GM19438 (cell line): ENCODE measurements around the gene CRYBG3.
A peak's percentile ranks its signal among the peaks of the same experiment; 100 is the strongest.
"Not testable (repeated sequence)": the region's sequence is repeated elsewhere in the genome, so short reads cannot be mapped to it uniquely, and the experiment has no call there.

Experiments used
- ATAC-seq: cut with Tn5 transposase; IDR thresholded peaks from one replicate; pipeline ENCODE4 v1.9.1; 2021; ENCODE audit warnings: low read depth; ENCODE audit not compliant: unreplicated experiment

Gene CRYBG3

DNA sequence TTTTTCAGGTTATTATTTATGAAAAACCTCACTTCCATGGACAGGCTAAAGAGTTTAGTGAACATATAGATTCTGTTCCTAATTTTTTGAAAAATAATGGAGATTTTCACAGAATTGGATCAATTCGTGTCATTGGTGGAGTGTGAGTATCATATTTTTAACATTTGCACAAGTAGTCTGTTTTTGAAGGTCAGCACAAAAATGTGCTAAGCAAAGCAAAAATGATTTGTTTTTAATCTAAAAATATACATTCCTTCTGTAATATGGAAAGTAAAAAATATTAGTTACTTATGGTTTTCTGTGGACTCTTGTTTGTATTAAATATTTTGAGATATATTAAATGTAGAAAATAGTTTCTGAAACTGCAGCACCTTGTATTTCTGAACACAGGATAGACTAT lies 71.0 kb downstream of the CRYBG3 start:
- no peak for ATAC-seq

DNA sequence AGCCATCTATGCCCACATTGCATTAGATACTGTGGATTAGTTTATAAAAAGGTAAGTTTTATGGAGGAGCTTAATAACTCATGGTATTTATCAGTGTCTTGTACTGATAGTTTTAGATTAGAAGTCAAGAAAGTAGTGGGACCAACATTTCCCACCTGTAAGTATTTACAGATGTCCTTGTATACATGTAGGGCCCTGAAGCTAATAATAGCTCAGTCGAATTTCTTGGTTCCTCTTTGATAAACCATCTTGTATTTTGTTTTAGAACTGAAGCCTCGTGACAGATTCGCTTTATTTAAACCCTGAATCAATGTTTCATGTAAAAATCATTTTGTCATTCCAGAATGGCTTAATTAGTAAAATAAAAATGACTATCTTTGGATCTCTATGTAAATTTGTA lies 73.4 kb downstream of the CRYBG3 start:
- peak; percentile 79 for ATAC-seq

DNA sequence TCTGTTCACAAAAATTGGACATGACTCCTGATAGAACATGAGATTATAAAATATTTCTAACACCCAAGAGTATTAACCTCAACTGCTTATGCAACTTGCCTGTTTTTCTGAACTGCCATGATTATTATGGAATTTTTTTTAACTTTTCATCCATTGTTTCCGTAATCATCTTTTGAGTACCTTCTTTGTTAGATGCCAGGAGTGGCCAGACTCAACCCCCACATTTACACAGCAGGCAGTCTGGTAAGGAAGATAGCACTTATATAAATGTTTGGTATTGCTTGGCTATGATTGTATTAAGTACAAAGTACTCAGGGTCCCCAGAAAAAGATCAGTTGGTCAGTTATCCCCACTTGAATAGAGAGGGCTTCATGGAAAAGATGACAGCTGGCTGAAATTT lies 74.3 kb downstream of the CRYBG3 start:
- no peak for ATAC-seq

DNA sequence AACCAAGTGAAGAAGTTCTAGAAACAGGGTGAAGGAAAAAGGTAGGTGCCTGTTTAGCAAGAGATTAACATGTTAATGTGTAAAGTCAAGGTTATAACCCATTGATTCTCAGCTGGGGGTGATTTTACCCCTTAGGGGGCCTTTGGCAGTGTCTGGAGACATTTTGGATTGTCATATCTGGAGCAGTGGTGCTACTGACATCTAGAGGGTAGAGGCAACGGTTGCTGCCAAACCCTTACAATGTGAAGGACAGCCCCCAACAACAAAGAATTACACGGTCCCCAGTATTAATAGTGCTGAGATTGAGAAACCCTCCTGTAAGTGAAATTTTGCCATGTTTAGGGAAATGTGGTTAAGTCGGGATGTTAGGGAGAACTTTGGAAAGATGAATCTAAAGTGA lies 74.7 kb downstream of the CRYBG3 start:
- ATAC-seq, result no peak

DNA sequence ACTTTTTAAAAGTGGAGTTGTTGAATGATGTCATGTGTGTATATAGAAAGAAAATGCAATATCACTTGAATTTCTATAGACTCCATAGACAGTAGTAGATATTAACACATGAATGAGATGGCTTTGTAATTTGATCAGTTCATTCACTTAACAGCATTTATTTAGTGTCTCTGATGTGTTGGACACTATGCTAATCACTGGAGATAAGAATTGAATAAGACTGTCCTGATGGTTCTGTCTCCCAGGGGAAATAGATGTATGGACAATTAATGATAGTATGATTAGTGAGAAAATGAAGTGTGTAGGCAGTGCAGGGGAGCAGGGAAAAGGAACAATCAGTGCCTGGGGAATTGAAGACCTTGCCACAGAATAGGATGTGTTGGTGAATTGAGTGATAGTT lies 77.5 kb downstream of the CRYBG3 start:
- no peak for ATAC-seq

DNA sequence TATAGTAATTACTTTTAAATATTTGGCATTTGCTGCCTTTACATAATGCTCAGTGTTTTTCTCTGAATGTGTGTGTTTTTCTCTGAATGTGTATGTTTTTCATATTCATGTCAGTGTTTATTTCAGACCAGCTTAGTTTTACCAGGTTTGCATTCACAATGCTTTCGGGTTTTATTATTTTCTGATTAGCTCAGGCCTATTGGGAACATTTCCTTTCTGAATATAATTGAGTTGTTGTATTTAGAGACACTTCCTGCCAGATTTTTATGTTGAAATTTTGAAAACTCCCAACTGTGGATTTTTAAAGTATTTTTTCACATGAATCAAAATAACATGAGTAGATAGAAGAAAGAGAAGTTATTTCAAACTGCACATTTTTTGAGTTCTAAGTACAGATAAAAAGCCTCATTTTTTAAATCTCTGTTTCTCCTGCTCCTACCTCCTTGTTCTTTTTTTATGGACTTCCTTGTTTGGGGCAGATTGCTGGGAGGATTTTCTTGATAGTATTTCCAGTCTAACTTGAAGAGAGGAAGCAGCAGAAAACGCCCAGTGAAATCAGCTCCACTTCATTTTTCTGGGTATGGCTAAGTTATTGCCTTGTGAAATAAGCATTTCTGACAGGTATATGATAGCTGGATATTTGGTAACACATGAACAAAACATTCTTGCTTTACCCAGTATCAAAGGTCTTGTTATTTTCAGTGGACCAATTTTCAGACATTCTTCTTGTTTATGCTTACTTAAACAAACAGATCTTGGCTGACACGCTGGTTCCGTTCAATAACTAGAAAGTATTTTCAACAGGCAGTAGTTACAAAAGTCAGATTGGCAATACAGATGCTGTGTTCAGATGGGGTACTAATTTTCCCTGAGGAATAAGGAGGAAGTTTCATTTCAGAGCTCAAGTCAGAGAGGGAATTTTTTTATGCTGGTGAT lies 79.8 kb downstream of the CRYBG3 start:
- ATAC-seq, result no peak

DNA sequence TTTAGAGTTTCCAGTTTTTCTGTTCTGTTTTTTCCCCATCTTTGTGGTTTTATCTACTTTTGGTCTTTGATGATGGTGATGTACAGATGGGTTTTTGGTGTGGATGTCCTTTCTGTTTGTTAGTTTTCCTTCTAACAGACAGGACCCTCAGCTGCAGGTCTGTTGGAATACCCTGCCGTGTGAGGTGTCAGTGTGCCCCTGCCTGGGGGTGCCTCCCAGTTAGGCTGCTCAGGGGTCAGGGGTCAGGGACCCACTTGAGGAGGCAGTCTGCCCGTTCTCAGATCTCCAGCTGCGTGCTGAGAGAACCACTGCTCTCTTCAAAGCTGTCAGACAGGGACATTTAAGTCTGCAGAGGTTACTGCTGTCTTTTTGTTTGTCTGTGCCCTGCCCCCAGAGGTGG lies 88.0 kb downstream of the CRYBG3 start:
- not testable (repeated sequence) for ATAC-seq

DNA sequence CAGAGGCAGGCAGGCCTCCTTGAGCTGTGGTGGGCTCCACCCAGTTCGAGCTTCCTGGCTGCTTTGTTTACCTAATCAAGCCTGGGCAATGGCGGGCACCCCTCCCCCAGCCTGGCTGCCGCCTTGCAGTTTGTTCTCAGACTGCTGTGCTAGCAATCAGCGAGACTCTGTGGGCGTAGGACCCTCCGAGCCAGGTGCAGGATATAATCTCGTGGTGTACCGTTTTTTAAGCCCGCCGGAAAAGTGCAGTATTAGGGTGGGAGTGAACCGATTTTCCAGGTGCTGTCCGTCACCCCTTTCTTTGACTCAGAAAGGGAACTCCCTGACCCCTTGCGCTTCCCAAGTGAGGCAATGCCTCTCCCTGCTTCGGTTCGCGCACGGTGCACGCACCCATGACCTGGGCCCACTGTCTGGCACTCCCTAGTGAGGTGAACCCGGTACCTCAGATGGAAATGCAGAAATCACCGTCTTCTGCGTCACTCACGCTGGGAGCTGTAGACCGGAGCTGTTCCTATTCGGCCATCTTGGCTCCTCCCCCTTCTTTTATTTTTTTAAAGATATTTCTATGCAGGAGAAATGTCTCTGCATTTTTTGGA lies 88.5 kb downstream of the CRYBG3 start:
- ATAC-seq, result not testable (repeated sequence)

DNA sequence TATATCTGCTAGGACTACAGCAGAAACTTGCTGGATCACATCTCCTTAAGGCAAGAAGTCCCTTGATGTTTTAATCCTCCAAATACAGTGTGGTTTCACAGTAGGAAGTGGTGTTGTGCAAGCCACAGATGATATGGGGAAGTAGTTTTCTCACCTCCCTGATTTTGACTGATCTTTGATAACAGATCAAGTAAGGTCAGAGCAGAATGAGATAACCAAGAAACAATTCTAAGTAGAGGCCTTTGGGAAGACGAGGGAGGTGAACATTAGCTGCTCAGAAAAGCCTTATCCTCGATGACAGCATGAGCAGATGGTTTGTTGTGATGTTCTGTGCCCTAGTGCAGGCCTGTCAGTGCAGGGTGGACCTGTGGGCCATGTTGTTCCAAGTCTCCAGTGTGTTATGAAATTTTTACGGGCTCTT lies 89.1 kb downstream of the CRYBG3 start:
- ATAC-seq, result no peak

DNA sequence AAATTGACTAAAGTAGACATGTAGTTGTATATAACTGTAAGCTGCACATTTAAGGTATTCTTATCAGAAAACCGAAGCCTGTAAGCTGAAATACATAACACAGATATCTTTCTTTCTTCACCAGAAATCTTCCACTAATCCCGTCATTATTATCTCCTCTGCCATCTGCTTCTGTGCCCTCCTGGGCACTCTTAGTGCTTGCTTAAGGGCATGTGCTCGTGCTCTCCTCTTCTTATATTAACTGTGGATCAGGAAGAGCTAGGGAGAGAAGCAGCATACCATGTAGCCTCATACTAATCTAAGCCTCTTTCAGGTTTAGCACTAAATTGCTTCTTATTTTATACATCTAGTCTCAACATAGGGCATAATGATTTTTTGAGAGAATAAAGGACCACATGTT lies 89.6 kb downstream of the CRYBG3 start:
- no peak for ATAC-seq

DNA sequence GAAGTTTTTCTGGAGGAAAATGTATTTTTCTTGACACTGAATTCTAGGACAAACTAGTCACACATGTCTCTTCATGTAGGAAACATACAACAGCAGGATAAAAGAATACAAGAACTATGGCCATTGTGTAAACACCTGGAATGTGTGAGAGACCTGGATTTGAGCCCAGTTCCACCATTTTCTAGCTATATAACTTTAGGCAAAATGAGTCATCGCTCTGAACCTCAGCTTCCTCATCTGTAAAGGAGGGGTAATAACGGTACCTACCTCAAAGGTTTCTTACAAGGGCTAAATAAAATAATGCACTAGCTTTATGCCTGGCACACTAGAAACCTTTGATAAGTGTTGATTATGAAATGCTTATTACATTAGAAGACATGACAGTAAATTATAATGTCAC lies 92.6 kb downstream of the CRYBG3 start:
- no peak for ATAC-seq

DNA sequence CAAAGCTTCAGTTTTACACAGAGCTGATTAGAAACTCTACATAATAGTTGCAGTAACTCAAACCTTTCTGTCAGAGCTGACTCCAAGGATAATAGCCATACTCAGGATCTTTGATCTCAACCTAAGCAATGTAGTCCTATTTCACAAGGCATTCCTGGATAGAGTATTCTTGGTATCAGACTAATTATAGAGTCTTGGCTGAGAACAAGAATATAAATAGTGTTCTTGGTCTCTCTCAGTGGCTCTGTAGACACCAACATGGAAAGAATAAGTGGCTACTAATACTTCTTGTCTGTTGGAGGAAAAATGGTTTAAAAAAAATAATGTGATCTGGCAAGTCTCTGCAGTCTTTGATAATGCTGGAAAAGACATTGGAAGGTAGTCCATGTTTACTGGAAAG lies 94.8 kb downstream of the CRYBG3 start:
- ATAC-seq, result no peak

DNA sequence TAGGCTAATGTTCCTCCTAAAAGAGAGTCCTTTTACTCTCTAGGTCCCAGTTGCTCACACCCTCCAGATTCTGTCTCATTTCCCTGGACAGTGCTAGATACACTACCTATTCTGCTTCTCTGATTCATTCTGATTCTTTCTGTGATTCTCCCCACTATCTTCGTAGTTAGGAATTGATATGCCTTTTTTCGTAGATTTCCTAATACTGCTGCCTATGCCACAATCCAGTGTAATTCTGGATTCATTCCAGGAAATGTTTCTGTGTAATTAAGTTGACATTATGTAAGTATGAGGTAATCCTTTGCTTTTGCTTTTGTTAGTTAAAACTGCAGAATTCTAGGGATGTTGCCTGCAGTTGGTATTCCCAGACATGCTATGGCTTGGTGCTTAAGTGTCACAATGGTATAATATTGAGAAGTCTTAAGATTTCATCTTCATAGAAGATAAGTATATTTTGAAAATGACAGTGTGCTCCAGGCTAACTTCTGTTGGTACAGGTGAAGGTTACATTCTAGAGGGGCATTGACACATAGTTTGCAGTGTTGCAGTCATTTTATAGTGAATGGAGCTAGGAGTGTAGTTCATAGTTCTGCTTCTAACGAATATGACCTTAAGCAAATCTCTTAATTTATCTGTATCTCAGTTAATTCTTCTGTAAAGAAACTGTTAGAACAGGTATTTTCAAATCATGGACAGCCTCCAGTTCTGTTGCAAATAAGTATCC lies 96.2 kb downstream of the CRYBG3 start:
- ATAC-seq, result no peak

DNA sequence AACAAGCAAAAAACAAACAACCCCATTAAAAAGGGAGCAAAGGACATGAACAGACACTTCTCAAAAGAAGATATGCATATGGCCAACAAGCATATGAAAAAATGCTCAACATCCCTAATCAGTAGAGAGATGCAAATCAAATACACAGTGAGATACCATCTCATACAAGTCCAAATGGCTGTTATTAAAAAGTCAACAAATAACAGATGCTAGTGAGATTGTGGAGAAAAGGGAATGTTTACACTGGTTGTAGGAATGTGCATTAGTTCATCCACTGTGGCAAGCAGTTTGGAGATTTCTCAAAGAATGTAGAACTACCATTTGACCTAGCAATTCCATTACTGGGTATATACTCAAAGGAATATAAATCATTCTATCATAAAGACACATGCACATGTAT lies 105.9 kb downstream of the CRYBG3 start:
- no peak for ATAC-seq

DNA sequence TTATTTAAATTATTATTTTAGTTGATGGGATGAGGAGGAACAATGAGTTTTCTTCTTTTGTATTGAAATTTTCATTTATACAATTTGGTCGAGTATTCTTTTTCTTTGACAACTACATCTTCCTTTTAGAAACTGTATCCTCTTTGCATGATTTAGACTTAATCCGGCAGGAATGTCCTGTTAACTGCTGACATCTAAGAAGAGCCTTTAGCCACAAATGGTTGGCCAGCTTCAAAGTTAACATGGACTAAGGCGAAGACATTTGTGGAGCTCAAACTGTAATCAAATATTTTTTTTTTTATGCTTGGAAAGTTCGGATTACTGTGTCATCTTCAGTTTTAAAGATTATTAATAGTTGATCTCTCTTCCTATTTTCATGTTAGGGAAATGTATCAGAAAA lies 107.2 kb downstream of the CRYBG3 start:
- ATAC-seq, result no peak

DNA sequence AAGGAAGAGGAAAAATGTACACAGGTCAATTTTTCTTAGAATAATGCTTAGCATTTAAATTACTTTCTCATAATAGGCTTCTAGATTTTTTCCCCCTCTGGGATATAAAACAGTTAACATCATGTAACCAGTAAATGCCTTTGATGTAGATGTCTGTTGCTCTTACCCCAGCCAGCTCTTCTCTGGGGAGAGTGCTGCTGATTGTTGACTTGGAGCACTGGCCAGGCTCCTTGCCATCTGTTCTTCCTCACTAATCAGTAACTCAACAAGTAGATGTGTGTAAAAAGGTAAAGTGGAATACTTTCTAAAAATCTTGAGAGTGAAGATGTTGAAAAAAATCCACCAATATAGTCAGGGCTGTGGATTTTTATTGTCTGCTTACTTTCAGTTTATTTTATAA lies 108.2 kb downstream of the CRYBG3 start:
- no peak for ATAC-seq

DNA sequence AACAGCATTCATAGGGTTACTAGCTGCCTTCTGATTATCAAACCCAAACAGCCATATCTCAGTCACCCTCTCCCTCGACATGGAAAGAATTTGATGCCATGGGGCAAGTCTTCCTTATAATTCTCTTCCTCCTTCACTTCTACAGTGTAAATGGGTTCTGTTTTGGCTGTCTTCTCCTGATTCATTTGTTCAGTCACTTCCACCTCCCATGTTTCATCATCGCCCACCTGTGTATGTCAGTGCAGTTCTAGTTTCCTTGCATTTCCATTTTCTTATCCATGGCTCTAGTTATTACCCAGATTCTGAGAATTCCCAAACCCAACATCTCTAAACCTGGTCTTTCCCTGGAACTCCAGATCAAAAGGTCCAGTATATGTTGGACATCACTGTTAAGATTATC lies 109.4 kb downstream of the CRYBG3 start:
- no peak for ATAC-seq

DNA sequence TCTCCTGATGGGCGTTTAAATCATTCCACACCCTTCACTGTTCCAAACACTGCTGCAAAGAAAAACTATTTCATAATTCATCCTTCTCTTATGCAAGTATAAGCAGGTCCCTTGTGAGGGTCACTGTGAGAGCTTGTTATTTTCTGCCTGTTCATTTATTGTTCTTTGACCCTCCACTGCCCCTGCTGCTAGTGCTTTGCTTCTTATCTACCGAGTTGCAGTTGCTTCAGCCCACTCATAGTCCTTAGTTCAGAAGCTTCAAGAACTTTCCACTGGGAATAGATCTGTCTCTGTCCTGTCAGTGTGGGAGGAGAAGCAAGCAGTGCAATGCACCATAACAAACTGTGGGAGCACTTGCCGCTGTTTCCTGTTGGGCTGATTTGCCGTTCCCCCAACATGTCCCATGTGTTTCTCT lies 110.6 kb downstream of the CRYBG3 start:
- ATAC-seq, result no peak

DNA sequence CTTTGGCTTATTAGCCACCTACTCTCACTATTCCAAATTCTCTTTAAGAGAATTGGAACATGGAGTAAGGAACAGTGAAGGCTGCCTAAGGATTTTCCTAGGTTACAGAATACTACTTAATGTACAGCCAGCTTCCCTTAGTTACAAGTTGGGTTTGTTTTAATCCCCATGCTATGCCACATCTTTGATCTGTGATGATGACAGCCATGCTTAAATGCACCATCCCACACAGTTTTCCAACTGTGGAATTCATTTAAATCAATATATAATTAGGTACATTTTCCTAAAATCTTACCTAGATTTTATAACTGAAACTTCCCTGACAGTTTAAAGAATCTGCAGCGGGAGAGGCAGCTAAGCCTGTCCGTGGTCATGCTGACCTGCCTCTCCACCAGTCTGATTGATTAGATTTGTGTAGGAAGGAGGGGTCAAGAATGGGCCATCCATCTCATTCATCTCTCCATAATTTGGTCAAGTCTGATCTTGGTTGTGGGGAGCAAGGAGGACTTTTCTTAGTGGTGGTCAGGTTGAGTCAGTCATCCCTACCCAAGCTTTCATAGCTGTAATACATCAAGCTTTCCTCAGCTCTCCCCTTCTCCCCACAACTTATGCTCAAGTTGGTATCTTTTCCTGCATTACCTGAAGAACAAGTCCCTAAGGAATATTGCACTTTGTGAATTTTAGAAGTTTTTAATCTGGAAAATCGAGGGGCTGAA lies 113.3 kb downstream of the CRYBG3 start:
- no peak for ATAC-seq

DNA sequence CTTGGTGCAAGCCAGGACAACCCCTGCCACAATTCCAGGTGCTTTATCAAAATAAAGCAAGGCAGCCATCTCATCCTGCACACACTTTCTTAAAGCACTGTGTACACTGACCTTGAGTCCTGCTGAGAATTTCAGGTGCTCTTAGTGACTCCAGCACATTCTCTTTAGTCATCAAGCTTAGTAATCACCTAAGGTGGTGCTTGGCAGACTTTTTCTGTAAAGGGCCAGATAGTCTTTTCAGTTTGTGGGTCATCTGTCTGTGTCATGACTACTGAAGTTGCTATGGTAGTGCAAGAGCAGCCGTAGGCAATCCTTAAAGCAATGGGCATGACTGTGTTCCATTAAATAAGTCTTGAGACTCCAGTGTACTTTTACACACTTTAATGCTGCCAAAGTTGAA lies 114.0 kb downstream of the CRYBG3 start:
- no peak for ATAC-seq

DNA sequence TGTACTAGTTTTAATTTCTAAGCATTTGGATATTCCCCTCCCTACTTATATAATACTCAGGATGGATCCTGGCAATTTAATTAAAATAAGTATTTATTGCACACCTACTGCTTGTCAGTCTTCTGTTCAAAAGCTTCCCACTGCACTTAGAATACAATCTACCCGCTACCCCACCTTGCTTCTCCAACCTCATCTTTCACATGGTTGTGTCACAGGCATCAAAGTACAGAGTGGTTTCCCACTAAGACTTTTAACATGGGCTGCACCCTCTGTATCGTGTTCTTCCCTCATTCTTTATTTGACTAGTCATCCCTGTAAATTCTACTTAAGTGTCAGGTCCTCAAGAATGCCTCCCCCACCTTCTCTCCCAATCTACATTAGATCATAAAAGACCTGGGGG lies 115.4 kb downstream of the CRYBG3 start:
- ATAC-seq, result no peak
